Fibroblast of villous mesenchyme (primary cell): ENCODE data around the gene SLC25A45. TPM values are rescaled to one million over a fixed set of nuclear protein-coding genes. Genes with fewer than 3 reads are reported as not detected.

Source experiments
- DNase-seq: peaks from one replicate; pipeline ENCODE4 v3.0.0-alpha.2; 2010; ENCODE audit warnings: low read depth
- H3K4me3 ChIP-seq: 2 replicates; pipeline ENCODE4 v1.5.1; 2011; ENCODE audit warnings: low read depth, mild to moderate bottlenecking, low read length
- CTCF ChIP-seq: IDR thresholded peaks from 2 replicates; pipeline ENCODE4 v1.5.1; 2012; ENCODE audit warnings: low read depth, mild to moderate bottlenecking, low read length; ENCODE audit not compliant: insufficient read depth
- total RNA-seq: library from RNA; depleted of rRNA; stranded (reverse); fragments of >200 nt; gene quantifications from 2 replicates; pipeline ENCODE4 v1.2.3, GENCODE V29; 2012

SLC25A45 gene
- total RNA-seq, 1 donor, result 1.7 TPM

- TF ChIP-seq CTCF, result no peak
- H3K4me3 ChIP-seq, result no peak overlapping the region
- DNase-seq, result no peak
Observed at GRCh38 chr11:65378208-65378927, 4.1 kb downstream of the SLC25A45 start.

GRCh38 chr11:65377777-65378176 is 4.7 kb downstream of the SLC25A45 start:
- DNase-seq, result no peak
- no peak for TF ChIP-seq CTCF
- no peak overlapping the region for H3K4me3 ChIP-seq

GRCh38 chr11:65377036-65377435 is 5.4 kb downstream of the SLC25A45 start:
- no peak for TF ChIP-seq CTCF
- no peak for DNase-seq
- H3K4me3 ChIP-seq, result no peak overlapping the region

GRCh38 chr11:65376138-65376713 is 6.2 kb downstream of the SLC25A45 start:
- no peak overlapping the region for H3K4me3 ChIP-seq

GRCh38 chr11:65375012-65375411 is 7.4 kb downstream of the SLC25A45 start:
- H3K4me3 ChIP-seq, result no peak overlapping the region
- DNase-seq, result peak; percentile 37
- TF ChIP-seq CTCF, result no peak

More at GRCh38 chr11:65376138-65376713, 6.2 kb downstream of the SLC25A45 start:
- no peak for DNase-seq
- TF ChIP-seq CTCF, result no peak

GRCh38 chr11:65373839-65374580 is 8.4 kb downstream of the SLC25A45 start:
- DNase-seq, result no peak
- TF ChIP-seq CTCF, result no peak
- H3K4me3 ChIP-seq, result no peak overlapping the region
